H1 (cell line): ENCODE data around the gene COBLL1. TPM values are rescaled to one million over a fixed set of nuclear protein-coding genes. Genes with fewer than 3 reads are reported as not detected.

Source experiments
- CTCF ChIA-PET: fragments of 300-600 bp; sonication (Branson Sonifier 250); formaldehyde crosslinking; loops from one replicate; lab custom pipeline; 2021; ENCODE audit not compliant: partially characterized antibody; lab: Charles Lee
- POLR2A ChIA-PET: fragments of 300-600 bp; sonication (Branson Sonifier 250); formaldehyde crosslinking; loops from one replicate; lab custom pipeline; 2021; ENCODE audit warnings: inconsistent platforms; ENCODE audit not compliant: partially characterized antibody; lab: Charles Lee
- DNase-seq, 2 experiments: peaks; one replicate each; pipeline versions ENCODE4 v3.0.0 to v3.0.0-alpha.2; 2010 to 2022; ENCODE audit warnings: low spot score in 2 of 2, low read depth in 1 of 2, mixed read lengths in 1 of 2
- FAIRE-seq: peaks from 2 replicates; lab custom pipeline; 2011; peaks lifted over from hg19 to GRCh38; lab: Jason Lieb, UNC
- H2AFZ ChIP-seq: 2 replicates; pipeline ENCODE4 v1.8.1; 2012; ENCODE audit warnings: low read length, inconsistent platforms
- H2AK5ac ChIP-seq: 2 replicates; pipeline ENCODE4 v1.6.1; 2013; ENCODE audit warnings: low read depth, low read length
- H2BK120ac ChIP-seq: replicated peaks from 2 replicates; pipeline ENCODE3; 2013; ENCODE audit warnings: low read depth, low read length, inconsistent platforms
- H2BK12ac ChIP-seq: 2 replicates; pipeline ENCODE4 v1.6.1; 2013; ENCODE audit warnings: low read depth, low read length
- H2BK15ac ChIP-seq: 2 replicates; pipeline ENCODE4 v1.6.1; 2013; ENCODE audit warnings: low read length
- H2BK20ac ChIP-seq: 2 replicates; pipeline ENCODE4 v1.6.1; 2013; ENCODE audit warnings: low read length
- H2BK5ac ChIP-seq: 2 replicates; pipeline ENCODE4 v1.6.1; 2013; ENCODE audit warnings: low read depth, low read length
- H3K14ac ChIP-seq: 2 replicates; pipeline ENCODE4 v1.6.1; 2013; ENCODE audit warnings: inconsistent platforms; ENCODE audit not compliant: insufficient read length
- H3K18ac ChIP-seq: 2 replicates; pipeline ENCODE4 v1.6.1; 2013; ENCODE audit warnings: low read length; ENCODE audit errors: extremely low read depth
- H3K23ac ChIP-seq: 2 replicates; pipeline ENCODE4 v1.6.1; 2013; ENCODE audit warnings: inconsistent platforms; ENCODE audit not compliant: insufficient read length
- H3K23me2 ChIP-seq: 2 replicates; pipeline ENCODE4 v1.6.1; 2013; ENCODE audit warnings: low read depth, low read length
- H3K27ac ChIP-seq: 2 replicates; pipeline ENCODE4 v1.6.1; 2011; ENCODE audit warnings: low read depth, low read length, inconsistent platforms
- H3K27me3 ChIP-seq, 4 experiments: replicated peaks in 1 of 4; 1 replicate in 1 of 4; 2 replicates in 3 of 4; pipeline versions ENCODE4 v1.6.1 to v1.8.1; 2011 to 2013; ENCODE audit warnings: low read length in 3 of 4, mild to moderate bottlenecking in 3 of 4, inconsistent platforms in 2 of 4, mixed read lengths in 2 of 4, moderate library complexity in 1 of 4; ENCODE audit not compliant: control insufficient read depth in 3 of 4, insufficient read depth in 3 of 4; ENCODE audit errors: extremely low read depth in 1 of 4
- H3K36me3 ChIP-seq, 4 experiments: 2 replicates each; pipeline versions ENCODE4 v1.6.1 to v1.8.1; 2011 to 2013; ENCODE audit warnings: mild to moderate bottlenecking in 4 of 4, low read length in 3 of 4, moderate library complexity in 2 of 4, control low read depth in 1 of 4, inconsistent platforms in 1 of 4; ENCODE audit not compliant: insufficient read depth in 4 of 4, control insufficient read depth in 2 of 4
- H3K4ac ChIP-seq: replicated peaks from 2 replicates; pipeline ENCODE3; 2013; ENCODE audit warnings: low read length, low read depth, mixed read lengths, inconsistent platforms; ENCODE audit not compliant: insufficient read length
- H3K4me1 ChIP-seq, 4 experiments: replicated peaks in 1 of 4; 1 replicate in 1 of 4; 2 replicates in 3 of 4; pipeline versions ENCODE4 v1.6.1 to v1.8.1; 2011 to 2013; ENCODE audit warnings: low read length in 3 of 4, inconsistent platforms in 2 of 4, mixed read lengths in 1 of 4; ENCODE audit not compliant: insufficient read depth in 4 of 4, control insufficient read depth in 3 of 4
- H3K4me2 ChIP-seq, 2 experiments: 2 replicates each; pipeline versions ENCODE4 v1.6.1 to v1.8.1; 2011 to 2013; ENCODE audit warnings: low read depth in 2 of 2, low read length in 2 of 2, control low read depth in 1 of 2, inconsistent platforms in 1 of 2, mild to moderate bottlenecking in 1 of 2; ENCODE audit not compliant: insufficient read depth in 1 of 2
- H3K4me3 ChIP-seq, 4 experiments: fragments of 200-600, 300-600 bp in 1 of 4; sonication (generic), shearing (Covaris generic), sonication (Bioruptor Twin) in 1 of 4; 2 replicates each; pipeline versions ENCODE4 v1.5.1 to v1.8.1; 2011 to 2016; ENCODE audit warnings: low read length in 4 of 4, low read depth in 3 of 4, control low read depth in 2 of 4, inconsistent platforms in 2 of 4, mild to moderate bottlenecking in 2 of 4, mixed read lengths in 1 of 4, moderate library complexity in 1 of 4; ENCODE audit not compliant: insufficient read depth in 2 of 4; ENCODE audit errors: extremely low read depth in 1 of 4
- H3K56ac ChIP-seq: replicated peaks from 2 replicates; pipeline ENCODE3; 2013; ENCODE audit warnings: low read depth, mild to moderate bottlenecking, mixed read lengths, low read length, inconsistent platforms; ENCODE audit not compliant: insufficient read length
- H3K79me1 ChIP-seq: 2 replicates; pipeline ENCODE4 v1.6.1; 2013; ENCODE audit warnings: low read depth, low read length, control low read depth
- H3K79me2 ChIP-seq, 2 experiments: 2 replicates each; pipeline versions ENCODE4 v1.6.1 to v1.8.1; 2012 to 2013; ENCODE audit warnings: low read length in 2 of 2, mild to moderate bottlenecking in 2 of 2, inconsistent platforms in 1 of 2; ENCODE audit not compliant: insufficient read depth in 2 of 2, control insufficient read depth in 1 of 2
- H3K9ac ChIP-seq, 4 experiments: replicated peaks in 1 of 4; 1 replicate in 1 of 4; 2 replicates in 3 of 4; pipeline versions ENCODE4 v1.6.1 to v1.8.1; 2011 to 2013; ENCODE audit warnings: low read depth in 3 of 4, low read length in 3 of 4, control low read depth in 2 of 4, mild to moderate bottlenecking in 2 of 4, moderate library complexity in 2 of 4, inconsistent platforms in 1 of 4; ENCODE audit errors: extremely low read depth in 1 of 4
- H3K9me3 ChIP-seq, 2 experiments: 2 replicates each; pipeline versions ENCODE4 v1.6.1 to v1.8.1; 2012 to 2013; ENCODE audit warnings: mild to moderate bottlenecking in 2 of 2, moderate library complexity in 2 of 2, control low read depth in 1 of 2, inconsistent platforms in 1 of 2, low read depth in 1 of 2, low read length in 1 of 2, mixed read lengths in 1 of 2; ENCODE audit not compliant: insufficient read depth in 2 of 2
- H4K20me1 ChIP-seq, 2 experiments: replicated peaks in 1 of 2; 2 replicates each; pipeline versions ENCODE3 to v1.8.1; 2011 to 2013; ENCODE audit warnings: inconsistent platforms in 2 of 2, low read length in 2 of 2, mild to moderate bottlenecking in 1 of 2; ENCODE audit not compliant: insufficient read depth in 2 of 2, control insufficient read depth in 1 of 2
- H4K5ac ChIP-seq: 2 replicates; pipeline ENCODE4 v1.6.1; 2013; ENCODE audit warnings: low read length, low read depth, mixed read lengths, inconsistent platforms; ENCODE audit not compliant: insufficient read length
- H4K8ac ChIP-seq: 2 replicates; pipeline ENCODE4 v1.8.0; 2013; ENCODE audit warnings: mild to moderate bottlenecking, moderate library complexity, low read length, inconsistent platforms; ENCODE audit not compliant: insufficient read depth; ENCODE audit errors: extremely low read depth
- H4K91ac ChIP-seq: replicated peaks from 2 replicates; pipeline ENCODE3; 2013; ENCODE audit warnings: low read length, mixed read lengths, inconsistent platforms; ENCODE audit not compliant: insufficient read length
- BACH1 ChIP-seq: IDR thresholded peaks from 2 replicates; pipeline ENCODE4 v1.6.1; 2012; ENCODE audit warnings: low read length, improper control_type of control experiment
- CBX5 ChIP-seq: fragments of 300-800, 300-1000 bp; sonication (generic); IDR thresholded peaks from 2 replicates; pipeline ENCODE4 v1.7.1; 2016; ENCODE audit warnings: antibody characterized with exemption, low read length, low read depth
- CEBPB ChIP-seq: IDR thresholded peaks from 2 replicates; pipeline ENCODE4 v1.6.1; 2012; ENCODE audit warnings: low read depth, low read length
- EGR1 ChIP-seq: IDR thresholded peaks from 2 replicates; pipeline ENCODE4 v1.6.1; 2011; ENCODE audit warnings: low read depth, low read length, borderline replicate concordance
- EZH2 ChIP-seq: fragments of 200-600 bp; sonication (generic); IDR thresholded peaks from 2 replicates; pipeline ENCODE4 v1.7.1; 2012; ENCODE audit warnings: low read depth, mild to moderate bottlenecking, moderate library complexity, low read length, inconsistent platforms; ENCODE audit not compliant: severe bottlenecking
- JUND ChIP-seq: IDR thresholded peaks from 2 replicates; pipeline ENCODE4 v1.6.1; 2011; ENCODE audit warnings: mild to moderate bottlenecking, improper control_type of control experiment, low read length
- RBBP5 ChIP-seq: IDR thresholded peaks from 2 replicates; pipeline ENCODE4 v1.7.1; 2012; ENCODE audit warnings: low read depth, mild to moderate bottlenecking, inconsistent platforms, low read length, moderate library complexity, borderline replicate concordance
- SAP30 ChIP-seq: fragments of 300-600 bp; sonication (generic); IDR thresholded peaks from 2 replicates; pipeline ENCODE4 v1.7.1; 2012; ENCODE audit warnings: low read length, moderate library complexity, mild to moderate bottlenecking, inconsistent platforms; ENCODE audit not compliant: insufficient read depth, insufficient replicate concordance
- USF2 ChIP-seq: IDR thresholded peaks from 2 replicates; pipeline ENCODE4 v1.6.1; 2011; ENCODE audit warnings: low read length, improper control_type of control experiment
- YY1 ChIP-seq: IDR thresholded peaks from 2 replicates; pipeline ENCODE4 v1.6.1; 2011; ENCODE audit warnings: low read depth, mild to moderate bottlenecking, low read length
- WGBS, 2 experiments: shearing (Covaris generic) in 1 of 2; methylation state at CpG; one replicate each; pipeline versions ENCODE4 v1.1.6 to v1.1.7; 2013 to 2015; ENCODE audit warnings: low lambda C conversion rate in 2 of 2, mixed read lengths in 2 of 2, inconsistent platforms in 1 of 2, low coverage in 1 of 2, missing lambda C conversion rate in 1 of 2; ENCODE audit not compliant: insufficient replicate concordance in 2 of 2, insufficient coverage in 1 of 2, insufficient read length in 1 of 2; ENCODE audit errors: extremely low coverage in 1 of 2, missing lambda C conversion rate in 1 of 2; 5-methylcytosine and 5-hydroxymethylcytosine counted together
- polyA plus RNA-seq, 7 experiments: library from polyadenylated mRNA; depleted of rRNA in 3 of 7; stranded (reverse) in 5 of 7; unstranded in 2 of 7; fragments of >200 nt in 5 of 7; fragments of 200-250 nt in 2 of 7; gene quantifications; 1 replicate in 5 of 7; 2 replicates in 1 of 7; 4 replicates in 1 of 7; pipeline versions ENCODE4 v1.2.1 to v1.2.3, GENCODE V29; 2011 to 2013; ENCODE audit warnings: missing spikeins in 2 of 7, mixed read lengths in 2 of 7
- total RNA-seq: library from RNA; stranded (reverse); fragmentation: NEBNext Ultra II Directional; extraction: Animal tissue kit (Norgen Biotek cat#: 25700); gene quantifications from 2 replicates; pipeline ENCODE4 v1.2.1, GENCODE V29; 2021

COBLL1 gene
- total and polyA plus RNA-seq, 2 of the 8 experiments (the other 6 are each of a cell fraction or from before 2014, with no cell fraction given) = 2.2 to 6.2 TPM

GRCh38 chr2:164875334-164876205 is 33.9 kb upstream of the COBLL1 start:
- no peak overlapping the region for H2BK12ac ChIP-seq
- H4K91ac ChIP-seq = no peak overlapping the region
- no peak overlapping the region for H2BK120ac ChIP-seq
- ChIA-PET POLR2A (no interaction called here), CTCF (interaction anchor here (1.0 to 1.5 kb wide), 3 partner anchors 15 to 38 kb away, joined by 3 read pairs; no protein-coding TSS in a partner anchor)
- H3K27ac ChIP-seq = no peak overlapping the region
- H4K8ac ChIP-seq = no peak overlapping the region
- no peak overlapping the region for H3K9ac ChIP-seq
- no peaks in the 10 kb centered on the region for H3K9me3 ChIP-seq
- H3K27me3 ChIP-seq = no peaks in the 10 kb centered on the region
- H3K4me3 ChIP-seq = no peak overlapping the region
- H3K4ac ChIP-seq = no peak overlapping the region
- FAIRE-seq (no peak), DNase-seq (no peak)
- H3K23me2 ChIP-seq = no peaks in the 10 kb centered on the region
- H3K79me1 ChIP-seq = no peaks in the 10 kb centered on the region
- no peaks in the 10 kb centered on the region for H3K79me2 ChIP-seq
- no peak overlapping the region for H2BK15ac ChIP-seq
- H3K18ac ChIP-seq = no peak overlapping the region
- H3K4me2 ChIP-seq = no peak overlapping the region
- no peak overlapping the region for H4K5ac ChIP-seq
- no peaks in the 10 kb centered on the region for H4K20me1 ChIP-seq
- no peak overlapping the region for H3K23ac ChIP-seq
- TF ChIP-seq RBBP5 = no peak
- no peak for TF ChIP-seq USF2
- TF ChIP-seq JUND = no peak
- TF ChIP-seq EZH2 = no peak
- TF ChIP-seq CEBPB = no peak
- TF ChIP-seq EGR1 = no peak
- no peak for TF ChIP-seq BACH1
- no peak for TF ChIP-seq CBX5
- no peak for TF ChIP-seq SAP30
- no peak for TF ChIP-seq YY1
- no peak overlapping the region; the same call in 1 of the 2 replicates for H2AFZ ChIP-seq
- no peak overlapping the region for H3K56ac ChIP-seq
- no peak overlapping the region for H2BK20ac ChIP-seq
- no peak overlapping the region for H2AK5ac ChIP-seq
- no peaks in the 10 kb centered on the region for H3K36me3 ChIP-seq
- no peak overlapping the region for H2BK5ac ChIP-seq
- peaks cover 0 to 6% (median 1%) of the 10 kb centered on the region in 4 experiments; a peak in 1 of 7 replicates for H3K4me1 ChIP-seq
- 94% methylated on average over 10 of the region's 10 CpGs; no CpG with 5 or more reads in 1 of the 2 experiments for WGBS, 2 experiments
- no peak overlapping the region for H3K14ac ChIP-seq
